ENCODE data around the gene MTX2.

MTX2 gene

GRCh38 chr2:176285321-176285720 is 16.1 kb downstream of the MTX2 start:
- no peak overlapping the region for H3K27ac ChIP-seq
- no peaks in the 10 kb centered on the region for H3K27me3 ChIP-seq
- H3K4me1 ChIP-seq (ENCODE audit: control insufficient read depth in 1 of 2, insufficient read depth in 1 of 2, low read depth in 1 of 2, low read length in 1 of 2): peaks cover 3 to 6% of the 10 kb centered on the region in 2 experiments
- no peak for TF ChIP-seq CTCF (IDR thresholded peaks at IDR 0.05)
- H3K4me3 ChIP-seq (ENCODE audit: low read depth in 1 of 2, low read length in 1 of 2): no peak overlapping the region
- no peaks in the 10 kb centered on the region for H3K9me3 ChIP-seq
- no peaks in the 10 kb centered on the region for H3K36me3 ChIP-seq

GRCh38 chr2:176291335-176291734 is 22.1 kb downstream of the MTX2 start:
- Histone ChIP-seq H3K4me3 (ENCODE audit: low read depth in 1 of 2, low read length in 1 of 2) (no peak overlapping the region), H3K27me3 (no peaks in the 10 kb centered on the region), H3K4me1 (ENCODE audit: control insufficient read depth in 1 of 2, insufficient read depth in 1 of 2, low read depth in 1 of 2, low read length in 1 of 2) (no peaks in the 10 kb centered on the region), H3K36me3 (no peaks in the 10 kb centered on the region), H3K27ac (no peak overlapping the region), H3K9me3 (no peaks in the 10 kb centered on the region)
- no peak for TF ChIP-seq CTCF (IDR thresholded peaks at IDR 0.05)

GRCh38 chr2:176291809-176292283 is 22.6 kb downstream of the MTX2 start:
- Histone ChIP-seq H3K4me1 (ENCODE audit: control insufficient read depth in 1 of 2, insufficient read depth in 1 of 2, low read depth in 1 of 2, low read length in 1 of 2) (no peaks in the 10 kb centered on the region), H3K4me3 (ENCODE audit: low read depth in 1 of 2, low read length in 1 of 2) (no peak overlapping the region), H3K27me3 (no peaks in the 10 kb centered on the region), H3K9me3 (no peaks in the 10 kb centered on the region), H3K27ac (no peak overlapping the region), H3K36me3 (no peaks in the 10 kb centered on the region)
- TF ChIP-seq CTCF (IDR thresholded peaks at IDR 0.05): no peak

DNA sequence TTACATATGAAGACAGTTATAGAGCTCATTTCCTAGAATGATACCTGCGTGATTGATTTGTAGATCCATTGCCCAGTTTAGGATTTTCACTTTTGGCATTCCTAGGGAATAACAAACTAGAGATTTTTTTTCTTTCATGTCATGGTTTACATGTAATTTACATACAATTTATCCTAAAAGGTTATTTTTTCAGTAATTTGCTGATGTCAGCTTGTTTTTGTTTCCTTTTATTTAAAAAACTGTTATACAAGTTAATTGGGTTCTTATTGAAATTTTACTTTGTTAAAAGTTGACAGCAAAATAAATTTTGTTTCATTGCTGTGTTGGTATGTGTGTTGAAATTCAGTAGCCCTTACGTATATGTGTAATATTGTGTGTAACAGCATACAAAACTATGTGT is 23.4 kb downstream of the MTX2 start:
- Histone ChIP-seq H3K9me3 (no peaks in the 10 kb centered on the region), H3K4me3 (ENCODE audit: low read depth in 1 of 2, low read length in 1 of 2) (no peak overlapping the region), H3K4me1 (ENCODE audit: control insufficient read depth in 1 of 2, insufficient read depth in 1 of 2, low read depth in 1 of 2, low read length in 1 of 2) (no peaks in the 10 kb centered on the region), H3K36me3 (no peaks in the 10 kb centered on the region), H3K27ac (no peak overlapping the region), H3K27me3 (no peaks in the 10 kb centered on the region)
- no peak for TF ChIP-seq CTCF (IDR thresholded peaks at IDR 0.05)

DNA sequence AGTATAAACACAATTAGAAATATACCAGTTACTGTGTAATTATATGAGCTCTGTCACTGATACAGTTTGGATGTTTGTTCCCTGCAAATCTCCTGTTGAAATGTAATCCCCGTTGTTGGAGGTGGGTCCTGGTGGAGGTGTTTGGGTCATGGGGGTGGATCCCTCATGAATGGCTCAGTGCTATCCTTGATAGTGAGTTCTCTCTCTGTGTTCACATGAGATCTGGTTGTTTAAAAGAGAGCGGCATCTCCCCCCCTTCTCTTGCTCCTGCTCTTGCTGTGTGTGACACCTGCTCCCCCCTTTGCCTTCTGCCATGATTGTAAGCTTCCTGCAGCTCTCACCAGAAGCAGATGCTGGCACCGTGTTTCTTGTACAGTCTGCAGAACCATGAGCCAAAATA is 24.1 kb downstream of the MTX2 start:
- no peaks in the 10 kb centered on the region for H3K36me3 ChIP-seq
- no peak for TF ChIP-seq CTCF (IDR thresholded peaks at IDR 0.05)
- no peaks in the 10 kb centered on the region for H3K9me3 ChIP-seq
- H3K27me3 ChIP-seq: no peaks in the 10 kb centered on the region
- no peak overlapping the region for H3K27ac ChIP-seq
- H3K4me1 ChIP-seq (ENCODE audit: control insufficient read depth in 1 of 2, insufficient read depth in 1 of 2, low read depth in 1 of 2, low read length in 1 of 2): no peaks in the 10 kb centered on the region
- no peak overlapping the region for H3K4me3 ChIP-seq (ENCODE audit: low read depth in 1 of 2, low read length in 1 of 2)

GRCh38 chr2:176297067-176297466 is 27.8 kb downstream of the MTX2 start:
- H3K4me1 ChIP-seq (ENCODE audit: control insufficient read depth in 1 of 2, insufficient read depth in 1 of 2, low read depth in 1 of 2, low read length in 1 of 2): no peaks in the 10 kb centered on the region
- H3K27ac ChIP-seq: no peak overlapping the region
- no peaks in the 10 kb centered on the region for H3K9me3 ChIP-seq
- H3K27me3 ChIP-seq: no peaks in the 10 kb centered on the region
- no peak for TF ChIP-seq CTCF (IDR thresholded peaks at IDR 0.05)
- H3K4me3 ChIP-seq (ENCODE audit: low read depth in 1 of 2, low read length in 1 of 2): no peak overlapping the region
- no peaks in the 10 kb centered on the region for H3K36me3 ChIP-seq

All from neutrophil (primary cell).